Lower lobe of right lung (tissue), 2 donors: ENCODE data around the gene CRHR1. TPM values are rescaled to one million over a fixed set of nuclear protein-coding genes. Genes with fewer than 3 reads are reported as not detected.

Experiments
- ATAC-seq, 2 donors: fragments of 200-7000 bp; cut with Tn5 transposase; one replicate each; pipeline ENCODE4 v1.9.1; 2020 to 2022; ENCODE audit warnings: mild to moderate bottlenecking in 2 of 2, moderate library complexity in 2 of 2
- DNase-seq: peaks from one replicate; pipeline ENCODE4 v3.0.0-alpha.2; 2020
- H3K27ac ChIP-seq: fragments of 200-600 bp; one replicate; pipeline ENCODE4 v1.8.0; 2022
- H3K27me3 ChIP-seq: fragments of 200-600 bp; one replicate; pipeline ENCODE4 v1.8.0; 2022; ENCODE audit warnings: low read depth
- H3K36me3 ChIP-seq: fragments of 200-600 bp; one replicate; pipeline ENCODE4 v1.8.0; 2022; ENCODE audit warnings: mild to moderate bottlenecking
- H3K4me1 ChIP-seq: fragments of 200-600 bp; one replicate; pipeline ENCODE4 v1.8.0; 2022
- H3K4me3 ChIP-seq: fragments of 200-600 bp; one replicate; pipeline ENCODE4 v1.8.0; 2022; ENCODE audit warnings: mild to moderate bottlenecking
- H3K9me3 ChIP-seq: fragments of 200-600 bp; one replicate; pipeline ENCODE4 v1.8.0; 2022
- intact Hi-C: fragments of 100-400 bp; cut with DNase I; formaldehyde crosslinking; loops from one replicate; pipeline ENCODE4 v1.11.0; 2022
- total RNA-seq: library from RNA; stranded (reverse); fragmentation: NEBNext Ultra II Directional; extraction: Animal tissue kit (Norgen Biotek cat#: 25700); gene quantifications from one replicate; pipeline ENCODE4 v1.2.1, GENCODE V29; 2021
- TF ChIP-seq, protein P1 (sequence below): fragments of 200-600 bp; IDR thresholded peaks from one replicate; pipeline ENCODE4 v1.8.0; 2022; ENCODE audit warnings: antibody characterized with exemption, mild to moderate bottlenecking
- donor health status: DM: no; HTN: yes; CAD: no; lungs with severe emphysema.

CRHR1 gene
- total RNA-seq, 1 donor from 2014 or later = not detected

DNA sequence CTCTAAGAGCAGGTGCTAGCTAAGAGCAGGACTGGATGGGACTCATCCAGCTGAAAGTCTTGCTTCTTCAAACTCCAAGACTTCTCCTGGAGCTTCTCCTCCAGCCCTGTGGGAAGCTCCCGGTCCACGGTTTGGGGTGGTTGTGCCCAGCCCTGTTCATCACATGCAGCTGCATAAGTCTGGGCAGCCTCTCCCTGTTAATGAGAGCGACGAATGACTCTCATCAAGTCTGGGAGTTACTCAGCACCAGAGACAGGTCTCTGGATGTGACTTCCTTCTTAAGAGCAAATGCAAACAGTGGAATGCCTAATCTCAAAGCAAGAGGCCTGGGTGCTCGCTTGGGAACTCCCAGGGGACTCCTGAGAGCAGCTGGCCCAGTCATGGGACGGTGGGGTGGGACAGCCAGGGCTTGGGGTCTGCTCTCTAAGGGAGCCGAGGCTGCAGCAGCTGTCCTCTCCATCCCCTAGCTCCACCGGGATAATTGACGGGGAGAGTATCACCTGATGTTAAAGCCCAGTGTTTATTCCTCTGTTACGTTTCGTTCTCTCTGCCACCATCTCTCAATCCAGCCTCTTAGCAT lies 35.3 kb upstream of the CRHR1 start:
- Histone ChIP-seq H3K36me3 (no peaks in the 10 kb centered on the region), H3K27me3 (peaks cover 16% of the 10 kb centered on the region), H3K27ac (no peak overlapping the region), H3K9me3 (no peaks in the 10 kb centered on the region), H3K4me1 (no peaks in the 10 kb centered on the region), H3K4me3 (no peak overlapping the region)
- DNase-seq (no peak), ATAC-seq (no peak)
- intact Hi-C loops = no loop called here
- TF ChIP-seq, protein P1, sequence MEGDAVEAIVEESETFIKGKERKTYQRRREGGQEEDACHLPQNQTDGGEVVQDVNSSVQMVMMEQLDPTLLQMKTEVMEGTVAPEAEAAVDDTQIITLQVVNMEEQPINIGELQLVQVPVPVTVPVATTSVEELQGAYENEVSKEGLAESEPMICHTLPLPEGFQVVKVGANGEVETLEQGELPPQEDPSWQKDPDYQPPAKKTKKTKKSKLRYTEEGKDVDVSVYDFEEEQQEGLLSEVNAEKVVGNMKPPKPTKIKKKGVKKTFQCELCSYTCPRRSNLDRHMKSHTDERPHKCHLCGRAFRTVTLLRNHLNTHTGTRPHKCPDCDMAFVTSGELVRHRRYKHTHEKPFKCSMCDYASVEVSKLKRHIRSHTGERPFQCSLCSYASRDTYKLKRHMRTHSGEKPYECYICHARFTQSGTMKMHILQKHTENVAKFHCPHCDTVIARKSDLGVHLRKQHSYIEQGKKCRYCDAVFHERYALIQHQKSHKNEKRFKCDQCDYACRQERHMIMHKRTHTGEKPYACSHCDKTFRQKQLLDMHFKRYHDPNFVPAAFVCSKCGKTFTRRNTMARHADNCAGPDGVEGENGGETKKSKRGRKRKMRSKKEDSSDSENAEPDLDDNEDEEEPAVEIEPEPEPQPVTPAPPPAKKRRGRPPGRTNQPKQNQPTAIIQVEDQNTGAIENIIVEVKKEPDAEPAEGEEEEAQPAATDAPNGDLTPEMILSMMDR = no peak

DNA sequence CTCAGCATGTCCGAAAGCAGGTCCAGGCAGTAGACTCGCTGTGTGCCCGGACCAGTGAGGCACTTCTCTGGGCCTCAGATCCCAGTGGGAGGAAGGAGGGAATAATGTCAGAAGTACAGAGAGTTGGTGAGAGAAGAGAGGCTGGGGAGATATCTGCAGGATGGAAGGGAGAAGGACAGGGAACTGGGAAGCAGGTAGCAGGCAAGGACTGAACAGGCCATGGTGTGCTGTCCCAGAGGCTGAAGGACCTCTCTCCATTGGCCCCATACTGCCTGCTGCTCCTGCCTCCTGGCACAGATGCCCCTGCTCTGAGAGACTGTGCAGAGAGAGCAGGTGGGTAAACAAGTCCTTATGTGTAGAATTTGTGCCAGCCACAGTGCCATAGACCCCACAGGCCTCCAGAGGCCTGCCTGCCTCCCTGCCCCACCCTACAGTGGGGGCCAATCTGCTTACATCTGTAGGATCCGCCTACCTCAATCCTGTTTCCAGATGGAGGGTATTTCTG lies 34.2 kb upstream of the CRHR1 start:
- peaks cover 14% of the 10 kb centered on the region for H3K27me3 ChIP-seq

DNA sequence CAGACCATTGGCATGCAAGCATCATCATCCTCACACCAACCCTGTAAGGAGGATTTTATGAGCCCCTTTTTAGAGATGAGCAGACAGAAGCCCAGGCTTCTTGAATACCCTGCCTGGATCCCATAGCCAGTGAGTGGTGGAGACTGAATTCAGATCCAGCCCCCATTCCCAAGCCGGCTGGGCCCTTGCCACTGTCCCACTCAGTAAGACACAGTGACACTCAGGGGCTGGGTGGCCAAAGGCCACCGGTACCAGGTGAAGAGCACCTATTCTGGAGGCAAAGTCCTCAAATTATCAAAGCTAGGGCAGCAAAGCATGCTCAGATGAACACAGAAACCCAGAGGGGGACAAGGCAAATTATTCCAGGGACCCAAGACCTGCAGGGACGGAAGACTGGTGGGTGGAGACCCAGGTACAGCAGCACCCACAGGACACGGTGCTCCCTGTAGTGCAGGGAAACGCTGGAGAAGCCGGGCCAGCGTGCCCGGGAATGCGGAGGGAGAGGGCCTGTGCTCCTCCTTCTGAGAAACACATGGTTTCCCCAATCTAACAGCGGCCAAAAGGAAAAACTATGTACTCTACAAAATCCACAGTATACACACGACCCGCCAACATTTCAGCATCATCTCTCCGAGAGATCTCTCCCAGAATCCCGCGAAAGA lies 33.2 kb upstream of the CRHR1 start:
- H3K4me1 ChIP-seq = no peaks in the 10 kb centered on the region
- intact Hi-C loops = no loop called here
- H3K27me3 ChIP-seq = peaks cover 20% of the 10 kb centered on the region
- TF ChIP-seq, protein P1 = no peak
- no peaks in the 10 kb centered on the region for H3K36me3 ChIP-seq
- no peak overlapping the region for H3K4me3 ChIP-seq
- no peak overlapping the region for H3K27ac ChIP-seq
- H3K9me3 ChIP-seq = no peaks in the 10 kb centered on the region
- no peak for ATAC-seq
- no peak for DNase-seq

More for the DNA sequence above, 34.2 kb upstream of the CRHR1 start:
- ATAC-seq = no peak
- DNase-seq = no peak
- no peaks in the 10 kb centered on the region for H3K36me3 ChIP-seq
- intact Hi-C loops = no loop called here
- TF ChIP-seq, protein P1 = no peak
- H3K4me3 ChIP-seq = no peak overlapping the region
- H3K4me1 ChIP-seq = no peaks in the 10 kb centered on the region
- H3K9me3 ChIP-seq = no peaks in the 10 kb centered on the region
- no peak overlapping the region for H3K27ac ChIP-seq

DNA sequence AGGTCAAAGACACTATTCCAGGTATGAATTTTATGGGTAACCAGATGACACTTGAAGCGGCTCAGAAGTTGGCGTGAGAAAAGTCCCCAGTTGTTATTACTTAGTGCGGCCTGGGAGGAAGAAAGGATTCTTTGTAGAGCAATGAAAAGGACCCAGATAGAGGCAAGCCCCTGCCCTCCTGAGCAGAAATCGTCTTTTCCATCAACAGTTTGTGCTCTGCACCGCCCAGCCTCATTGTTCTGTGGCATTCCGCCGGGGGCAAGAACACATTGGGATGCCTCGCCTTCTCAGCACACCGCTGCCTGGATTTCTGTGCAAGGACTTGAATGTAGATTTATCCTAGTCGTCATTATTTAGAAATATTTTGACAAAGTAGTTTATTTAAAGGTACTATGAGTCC lies 32.7 kb upstream of the CRHR1 start:
- peaks cover 20% of the 10 kb centered on the region for H3K27me3 ChIP-seq
- DNase-seq = no peak

DNA sequence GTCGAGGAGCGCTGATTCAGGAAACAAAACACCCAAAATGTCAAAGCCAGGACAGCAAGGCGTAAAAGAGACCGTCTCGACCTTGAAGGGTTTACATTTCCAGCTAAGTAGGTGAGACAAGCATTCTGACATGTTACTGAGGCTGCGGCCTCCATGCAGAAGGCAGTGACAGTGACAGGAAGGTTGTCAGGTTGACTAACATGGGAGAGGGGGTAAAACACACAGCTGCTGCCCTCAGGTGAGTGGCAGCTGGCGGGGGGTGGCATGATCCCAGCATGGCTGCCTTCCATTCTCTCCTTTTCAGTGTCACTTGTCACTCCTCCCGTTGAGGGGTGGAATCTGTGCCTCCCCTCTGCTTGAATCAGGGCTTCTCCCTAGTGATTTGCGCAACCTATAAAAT lies 31.9 kb upstream of the CRHR1 start:
- H3K27me3 ChIP-seq = peaks cover 21% of the 10 kb centered on the region
- ATAC-seq (no peak), DNase-seq (no peak)
- no peaks in the 10 kb centered on the region for H3K36me3 ChIP-seq
- intact Hi-C loops = no loop called here
- H3K9me3 ChIP-seq = no peaks in the 10 kb centered on the region
- TF ChIP-seq, protein P1 = no peak
- H3K4me3 ChIP-seq = no peak overlapping the region
- no peak overlapping the region for H3K27ac ChIP-seq
- no peaks in the 10 kb centered on the region for H3K4me1 ChIP-seq

More for the DNA sequence above, 32.7 kb upstream of the CRHR1 start:
- no peak for ATAC-seq
- no peaks in the 10 kb centered on the region for H3K4me1 ChIP-seq
- TF ChIP-seq, protein P1 = no peak
- H3K4me3 ChIP-seq = no peak overlapping the region
- H3K36me3 ChIP-seq = no peaks in the 10 kb centered on the region
- intact Hi-C loops = no loop called here
- no peaks in the 10 kb centered on the region for H3K9me3 ChIP-seq
- H3K27ac ChIP-seq = no peak overlapping the region
